Loucy (cell line): Measurements from ENCODE around the gene OR10A3.

ENCODE experiments used
- H2AFZ ChIP-seq: fragments of 200-600 bp; sonication (generic); 2 replicates; pipeline ENCODE4 v1.6.0; 2016; ENCODE audit warnings: antibody characterized with exemption, mild to moderate bottlenecking, low read length, moderate library complexity
- H3F3A ChIP-seq: fragments of 200-600 bp; 2 replicates; pipeline ENCODE4 v1.6.0; 2016; ENCODE audit warnings: antibody characterized with exemption, low read depth, mild to moderate bottlenecking
- H3K27me3 ChIP-seq: fragments of 200-600 bp; sonication (generic); 2 replicates; pipeline ENCODE4 v1.6.1; 2014; ENCODE audit warnings: low read length, mild to moderate bottlenecking; ENCODE audit not compliant: insufficient read depth, poor library complexity, severe bottlenecking
- H3K36me3 ChIP-seq: fragments of 200-600 bp; sonication (generic); 2 replicates; pipeline ENCODE4 v1.6.1; 2016; ENCODE audit warnings: low read length; ENCODE audit not compliant: insufficient read depth
- H3K4me1 ChIP-seq: fragments of 200-600 bp; sonication (generic); 2 replicates; pipeline ENCODE4 v1.5.1; 2014; ENCODE audit warnings: low read length, mild to moderate bottlenecking; ENCODE audit not compliant: insufficient read depth, poor library complexity, severe bottlenecking
- H3K4me2 ChIP-seq: fragments of 200-600 bp; sonication (generic); 2 replicates; pipeline ENCODE4 v1.6.0; 2014; ENCODE audit warnings: antibody characterized with exemption, low read length, low read depth, mild to moderate bottlenecking; ENCODE audit not compliant: poor library complexity, severe bottlenecking
- H3K4me3 ChIP-seq: fragments of 200-600 bp; sonication (generic); 2 replicates; pipeline ENCODE4 v1.5.1; 2014; ENCODE audit warnings: low read length, mild to moderate bottlenecking, mixed read lengths; ENCODE audit not compliant: poor library complexity, severe bottlenecking
- H3K79me2 ChIP-seq: fragments of 200-600 bp; sonication (generic); 2 replicates; pipeline ENCODE4 v1.6.1; 2014; ENCODE audit warnings: low read length; ENCODE audit not compliant: insufficient read depth
- H3K9ac ChIP-seq: fragments of 200-600 bp; sonication (generic); 2 replicates; pipeline ENCODE4 v1.6.0; 2014; ENCODE audit warnings: mild to moderate bottlenecking, low read depth, low read length, moderate library complexity; ENCODE audit not compliant: poor library complexity, severe bottlenecking
- H3K9me2 ChIP-seq: fragments of 200-600 bp; sonication (generic); replicated peaks from 2 replicates; pipeline ENCODE4 v1.6.1; 2016; ENCODE audit warnings: low read depth, low read length, mixed read lengths
- H3K9me3 ChIP-seq: fragments of 200-600 bp; sonication (generic); 2 replicates; pipeline ENCODE4 v1.6.1; 2014; ENCODE audit warnings: mild to moderate bottlenecking, antibody characterized with exemption, low read length, low read depth; ENCODE audit not compliant: insufficient read depth
- H4K20me1 ChIP-seq: fragments of 200-600 bp; sonication (generic); 2 replicates; pipeline ENCODE4 v1.6.0; 2014; ENCODE audit warnings: antibody characterized with exemption, low read length, mild to moderate bottlenecking; ENCODE audit not compliant: insufficient read depth, poor library complexity, severe bottlenecking
- CTCF ChIP-seq: fragments of 200-600 bp; sonication (generic); conservative IDR thresholded peaks from 2 replicates; pipeline ENCODE4 v1.5.1; 2014; ENCODE audit warnings: mild to moderate bottlenecking, antibody characterized with exemption, low read length
- EZH2phosphoT487 ChIP-seq: fragments of 200-600 bp; IDR thresholded peaks from 2 replicates; pipeline ENCODE4 v1.6.1; 2018; ENCODE audit warnings: antibody characterized with exemption, mild to moderate bottlenecking, moderate library complexity, borderline replicate concordance

Gene OR10A3

GRCh38 chr11:7924536-7924935 is 17.0 kb downstream of the OR10A3 start:
- no peak overlapping the region for H2AFZ ChIP-seq
- TF ChIP-seq CTCF, result no peak
- no peak for TF ChIP-seq EZH2phosphoT487
- H3K4me3 ChIP-seq, result no peak overlapping the region
- no peaks in the 10 kb centered on the region for H3K9me2 ChIP-seq
- no peaks in the 10 kb centered on the region for H4K20me1 ChIP-seq
- H3K9ac ChIP-seq, result no peak overlapping the region
- H3F3A ChIP-seq, result no peaks in the 10 kb centered on the region
- H3K79me2 ChIP-seq, result no peaks in the 10 kb centered on the region
- no peaks in the 10 kb centered on the region for H3K27me3 ChIP-seq
- H3K36me3 ChIP-seq, result no peaks in the 10 kb centered on the region
- no peaks in the 10 kb centered on the region for H3K4me1 ChIP-seq
- no peaks in the 10 kb centered on the region for H3K9me3 ChIP-seq
- H3K4me2 ChIP-seq, result no peak overlapping the region

DNA sequence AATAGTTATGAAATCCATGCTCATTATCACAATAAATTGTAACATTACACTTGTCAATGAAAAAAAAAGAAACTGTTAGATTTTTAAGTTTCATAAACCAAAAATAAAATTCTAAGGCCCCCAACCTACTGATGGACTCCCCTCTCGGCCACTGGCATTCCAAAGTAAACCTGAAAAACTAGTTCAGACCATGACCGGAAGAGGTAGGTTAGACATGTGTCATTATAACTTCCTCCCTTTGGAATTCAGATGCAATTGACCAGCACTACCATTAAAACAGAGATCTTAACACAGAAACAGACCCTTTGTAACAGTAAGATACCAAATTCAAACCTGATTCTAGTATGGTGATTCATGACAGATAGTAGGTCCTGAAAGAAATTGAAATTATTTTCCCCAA is 23.4 kb downstream of the OR10A3 start:
- H3K9me2 ChIP-seq, result no peaks in the 10 kb centered on the region
- TF ChIP-seq EZH2phosphoT487, result no peak
- no peak for TF ChIP-seq CTCF
- H4K20me1 ChIP-seq, result no peaks in the 10 kb centered on the region
- H3K36me3 ChIP-seq, result no peaks in the 10 kb centered on the region
- no peaks in the 10 kb centered on the region for H3F3A ChIP-seq
- H3K27me3 ChIP-seq, result no peaks in the 10 kb centered on the region
- H3K4me2 ChIP-seq, result no peak overlapping the region
- no peaks in the 10 kb centered on the region for H3K4me1 ChIP-seq
- H3K4me3 ChIP-seq, result no peak overlapping the region
- H2AFZ ChIP-seq, result no peak overlapping the region
- H3K79me2 ChIP-seq, result no peaks in the 10 kb centered on the region
- no peaks in the 10 kb centered on the region for H3K9me3 ChIP-seq
- no peak overlapping the region for H3K9ac ChIP-seq

GRCh38 chr11:7911011-7911410 is 30.5 kb downstream of the OR10A3 start:
- no peaks in the 10 kb centered on the region for H3K9me2 ChIP-seq
- H3K36me3 ChIP-seq, result no peaks in the 10 kb centered on the region
- no peaks in the 10 kb centered on the region for H3K27me3 ChIP-seq
- no peak overlapping the region for H2AFZ ChIP-seq
- H3K4me1 ChIP-seq, result peaks cover 5% of the 10 kb centered on the region
- TF ChIP-seq CTCF, result no peak
- TF ChIP-seq EZH2phosphoT487, result no peak
- no peaks in the 10 kb centered on the region for H3K79me2 ChIP-seq
- H3F3A ChIP-seq, result no peaks in the 10 kb centered on the region
- no peak overlapping the region for H3K4me3 ChIP-seq
- H3K9ac ChIP-seq, result no peak overlapping the region
- no peaks in the 10 kb centered on the region for H3K9me3 ChIP-seq
- no peaks in the 10 kb centered on the region for H4K20me1 ChIP-seq
- no peak overlapping the region for H3K4me2 ChIP-seq
